ENCODE data around the gene RNF150.
"Not testable (repeated sequence)": the region's sequence is repeated elsewhere in the genome, so short reads cannot be mapped to it uniquely, and the experiment has no call there.

Gene RNF150

DNA sequence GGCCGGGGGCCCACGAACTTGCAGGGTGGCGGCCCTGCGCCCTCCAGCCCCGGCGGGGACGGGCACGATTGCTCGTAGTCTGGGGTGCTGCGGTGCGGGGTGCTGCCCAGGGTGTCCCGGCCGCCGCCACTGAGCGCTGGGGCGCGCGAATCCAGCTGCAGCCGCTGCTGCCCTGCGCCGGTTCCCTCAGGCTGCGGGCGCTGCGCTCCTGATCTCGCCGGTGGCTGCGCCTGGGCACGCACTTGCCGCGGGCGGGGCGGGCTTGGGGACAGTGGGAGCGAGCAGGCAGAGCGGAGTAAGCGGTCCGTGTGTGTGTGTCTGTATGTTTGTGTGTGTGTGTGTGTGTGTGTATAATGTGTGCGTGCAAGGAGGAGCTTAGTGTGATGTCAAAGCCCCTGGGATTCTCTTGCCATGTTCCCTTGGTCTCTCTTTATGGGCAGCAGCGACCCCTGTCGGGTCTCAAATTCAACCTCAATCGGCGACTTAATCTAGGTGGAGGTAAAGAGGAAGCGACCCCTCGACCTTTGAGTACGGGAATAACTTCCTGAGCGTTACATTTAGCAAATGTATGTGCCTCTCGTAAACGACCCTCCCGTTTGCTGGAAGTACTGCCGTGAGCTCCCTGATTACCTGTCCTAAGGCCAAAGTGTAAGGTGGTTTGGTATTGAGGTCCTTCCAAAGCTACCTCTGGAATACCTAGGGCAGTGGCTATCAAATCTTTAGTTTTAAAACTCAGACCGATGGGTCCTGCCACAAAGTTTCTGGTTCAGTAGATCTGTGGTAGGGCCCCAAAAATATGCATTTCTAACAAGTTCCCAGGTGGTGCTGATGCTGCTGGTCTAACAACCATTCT lies at the start of gene RNF150:
Gene RNF150 (minus strand): TSS at position 324 of the 853 bp plus-strand sequence.
- no peak for DNase-seq (ENCODE audit: low read depth in 1 of 2, low spot score in 1 of 2)

GRCh38 chr4:141180991-141181761 lies 47.9 kb upstream of the RNF150 start:
- DNase-seq (ENCODE audit: low read depth in 1 of 2, low spot score in 1 of 2) = no peak

GRCh38 chr4:141179474-141180373 lies 46.5 kb upstream of the RNF150 start:
- no peak for DNase-seq (ENCODE audit: low read depth in 1 of 2, low spot score in 1 of 2)

- no peak for DNase-seq (ENCODE audit: low read depth in 1 of 2, low spot score in 1 of 2)
Observed at GRCh38 chr4:141177171-141177570, 43.9 kb upstream of the RNF150 start.

- DNase-seq (ENCODE audit: low read depth in 1 of 2, low spot score in 1 of 2) = no peak
Observed at GRCh38 chr4:141174457-141174856, 41.2 kb upstream of the RNF150 start.

DNA sequence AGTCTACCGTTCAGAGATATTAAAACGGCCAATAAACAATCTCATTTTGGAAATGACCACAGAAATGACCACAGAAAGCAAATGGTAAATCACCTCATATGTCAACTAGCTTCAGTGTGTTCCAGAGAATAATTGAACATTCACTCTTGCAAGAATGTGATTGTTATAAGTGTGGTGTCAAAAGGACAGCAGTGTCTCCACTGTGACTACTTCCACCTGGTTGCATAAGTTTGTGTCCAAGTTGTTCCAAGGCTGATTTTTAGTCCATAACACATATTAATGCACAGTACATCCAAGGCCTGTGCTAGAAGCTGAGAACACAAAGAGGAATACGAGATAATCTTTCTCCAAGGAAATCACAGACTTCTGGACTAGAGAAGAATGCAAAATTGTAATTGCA lies 37.4 kb upstream of the RNF150 start:
- DNase-seq (ENCODE audit: low read depth in 1 of 2, low spot score in 1 of 2) = no peak

DNA sequence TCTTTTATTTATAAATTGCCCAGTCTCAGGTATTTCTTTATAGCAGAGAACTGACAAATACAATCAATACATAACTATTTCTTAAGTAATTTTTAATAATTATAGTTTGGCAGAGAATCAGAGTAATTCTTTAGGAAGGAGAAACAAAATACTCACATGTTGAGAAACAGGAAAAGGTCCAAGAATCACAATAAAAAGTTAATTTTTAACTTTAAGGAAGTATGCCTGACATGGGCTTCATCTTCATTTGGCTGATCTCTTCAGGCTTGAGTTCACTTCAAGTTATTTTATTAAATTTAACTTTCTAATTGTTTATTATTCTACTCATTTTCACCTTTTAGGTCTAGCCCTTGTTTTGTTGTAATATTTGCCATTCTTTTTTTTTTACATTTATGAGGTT lies 36.1 kb upstream of the RNF150 start:
- DNase-seq (ENCODE audit: low read depth in 1 of 2, low spot score in 1 of 2) = no peak

- not testable (repeated sequence) for DNase-seq (ENCODE audit: low read depth in 1 of 2, low spot score in 1 of 2)
Observed at GRCh38 chr4:141165001-141165400, 31.7 kb upstream of the RNF150 start.

DNA sequence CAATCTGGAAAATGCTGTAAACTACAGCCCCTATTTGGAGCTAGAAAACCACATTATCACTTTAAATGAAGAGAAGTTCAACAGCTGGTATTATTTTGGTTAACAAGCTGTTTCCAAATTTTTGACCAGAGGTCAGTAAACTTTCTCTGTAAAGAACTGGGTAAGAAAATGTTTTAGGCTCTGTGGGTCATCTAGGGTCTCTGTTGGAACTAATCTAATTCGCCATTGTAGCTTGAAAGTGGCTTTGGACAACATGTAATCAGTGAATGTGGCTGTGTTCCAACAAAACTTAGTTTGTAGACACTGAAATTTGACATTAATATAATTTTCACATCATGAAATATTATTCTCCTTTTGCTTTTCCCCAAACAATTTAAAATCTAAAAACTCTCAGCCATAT lies 25.8 kb upstream of the RNF150 start:
- DNase-seq (ENCODE audit: low read depth in 1 of 2, low spot score in 1 of 2) = no peak

GRCh38 chr4:141158219-141158618 lies 24.9 kb upstream of the RNF150 start:
- no peak for DNase-seq (ENCODE audit: low read depth in 1 of 2, low spot score in 1 of 2)

GRCh38 chr4:141155586-141155985 lies 22.3 kb upstream of the RNF150 start:
- DNase-seq (ENCODE audit: low read depth in 1 of 2, low spot score in 1 of 2) = no peak

GRCh38 chr4:141154725-141155124 lies 21.5 kb upstream of the RNF150 start:
- DNase-seq (ENCODE audit: low read depth in 1 of 2, low spot score in 1 of 2) = no peak

DNA sequence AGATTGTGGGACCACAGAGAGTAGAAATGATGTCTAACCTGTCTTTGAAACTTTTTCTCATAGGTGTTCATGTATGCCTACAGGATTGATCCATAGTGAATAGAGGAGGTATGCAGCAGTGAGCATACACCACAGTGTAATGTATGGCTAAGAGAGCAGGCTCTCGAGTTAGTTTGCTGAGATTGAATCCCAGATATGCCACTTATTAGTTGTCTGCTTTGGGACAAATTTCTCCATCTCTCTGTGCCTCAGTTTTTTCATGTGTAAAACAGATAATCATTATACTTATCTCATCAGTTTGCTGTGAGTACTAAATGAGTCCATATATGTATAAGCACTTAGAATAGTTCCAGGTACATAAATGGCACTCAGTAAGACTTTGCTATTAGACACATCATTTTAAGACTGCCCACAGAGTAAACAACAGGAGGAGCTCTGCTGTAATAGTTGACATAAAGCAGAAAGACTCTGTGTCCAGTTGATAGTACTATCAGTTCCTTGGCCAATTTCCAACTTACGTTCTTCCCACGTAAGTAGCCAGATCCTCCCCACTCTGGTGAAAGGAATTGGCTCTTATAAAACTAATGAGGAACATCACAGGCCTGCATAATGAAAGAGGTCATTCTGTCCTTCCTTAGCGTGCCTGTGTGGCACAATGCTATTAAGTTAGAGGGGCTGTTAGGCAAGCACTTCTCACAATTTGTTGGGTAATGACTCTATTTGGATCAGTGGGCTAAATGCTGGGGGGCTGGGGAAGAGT lies 20.7 kb upstream of the RNF150 start:
- no peak for DNase-seq (ENCODE audit: low read depth in 1 of 2, low spot score in 1 of 2)

- no peak for DNase-seq (ENCODE audit: low read depth in 1 of 2, low spot score in 1 of 2)
Observed at GRCh38 chr4:141144207-141144606, 10.9 kb upstream of the RNF150 start.

- DNase-seq (ENCODE audit: low read depth in 1 of 2, low spot score in 1 of 2) = no peak
Observed at GRCh38 chr4:141142423-141142822, 9.2 kb upstream of the RNF150 start.

DNA sequence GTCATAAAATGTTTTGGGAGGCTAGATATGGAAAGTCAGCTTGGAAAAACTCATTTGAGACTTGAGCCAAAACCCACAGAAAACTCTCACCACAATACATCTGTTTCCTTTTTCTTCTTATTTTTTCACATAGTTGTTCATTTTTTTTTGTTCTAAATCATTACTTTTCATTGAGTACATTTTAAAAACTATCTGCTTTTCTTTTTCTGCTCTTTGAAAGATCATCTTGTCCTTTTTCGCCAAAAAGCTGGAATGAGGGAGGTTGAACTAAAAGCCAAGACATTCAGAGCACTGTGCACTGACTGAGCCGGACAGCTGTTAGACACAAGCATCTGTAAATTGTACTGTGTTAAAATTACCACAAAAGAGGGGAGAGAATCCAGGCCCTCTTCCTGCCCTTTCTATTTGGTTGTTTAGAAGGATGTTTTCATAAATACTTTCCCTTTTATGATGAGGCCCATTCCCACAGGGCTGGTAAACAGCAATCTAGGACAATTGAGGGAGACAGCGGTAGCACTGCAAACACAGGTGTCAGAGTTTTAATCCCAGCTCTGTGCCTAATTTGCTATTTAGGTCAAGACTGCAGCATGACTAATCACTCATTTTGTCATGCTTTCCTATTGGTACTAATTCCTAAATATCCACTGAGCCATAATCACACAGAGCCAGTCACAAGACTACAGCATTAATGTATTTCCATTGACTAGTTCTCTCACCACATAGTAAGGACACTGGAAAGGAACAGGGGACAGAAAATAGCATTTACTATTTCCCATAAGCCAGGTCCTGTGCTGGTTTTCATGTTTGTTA lies 7.3 kb upstream of the RNF150 start:
- DNase-seq (ENCODE audit: low read depth in 1 of 2, low spot score in 1 of 2) = no peak

- no peak for DNase-seq (ENCODE audit: low read depth in 1 of 2, low spot score in 1 of 2)
Observed at GRCh38 chr4:141133999-141134995, 1.0 kb upstream of the RNF150 start.

GRCh38 chr4:141132709-141133145 lies 542 bp downstream of the RNF150 start:
- DNase-seq (ENCODE audit: low read depth in 1 of 2, low spot score in 1 of 2) = no peak
